WERI-Rb-1 (cell line): ENCODE results near the gene TBC1D9B.

Source experiments
- DNase-seq: peaks from one replicate; pipeline ENCODE4 v3.0.0-alpha.2; 2020
- H3K27ac ChIP-seq: fragments of 250-450 bp; sonication (Bioruptor Pico); 2 replicates; pipeline ENCODE4 v1.5.1; 2020; ENCODE audit warnings: mild to moderate bottlenecking, moderate library complexity
- H3K27me3 ChIP-seq: fragments of 250-450 bp; sonication (Bioruptor Pico); 2 replicates; pipeline ENCODE4 v1.5.1; 2021; ENCODE audit warnings: mild to moderate bottlenecking, low read depth, moderate library complexity; ENCODE audit not compliant: insufficient read depth, severe bottlenecking
- H3K36me3 ChIP-seq: fragments of 250-450 bp; sonication (Bioruptor Pico); 2 replicates; pipeline ENCODE4 v1.5.1; 2020; ENCODE audit warnings: mild to moderate bottlenecking, moderate library complexity
- H3K4me3 ChIP-seq: 2 replicates; pipeline ENCODE4 v1.5.1; 2011; ENCODE audit warnings: low read depth, mild to moderate bottlenecking, control low read depth, low read length
- H3K9me3 ChIP-seq: fragments of 250-450 bp; sonication (Bioruptor Pico); 2 replicates; pipeline ENCODE4 v1.5.1; 2021; ENCODE audit warnings: mild to moderate bottlenecking, moderate library complexity; ENCODE audit not compliant: severe bottlenecking
- TF ChIP-seq, protein P1 (sequence below): IDR thresholded peaks from 2 replicates; pipeline ENCODE4 v1.5.1; 2011; ENCODE audit warnings: low read depth, mild to moderate bottlenecking, control low read depth, inconsistent platforms, low read length

TBC1D9B gene

DNA sequence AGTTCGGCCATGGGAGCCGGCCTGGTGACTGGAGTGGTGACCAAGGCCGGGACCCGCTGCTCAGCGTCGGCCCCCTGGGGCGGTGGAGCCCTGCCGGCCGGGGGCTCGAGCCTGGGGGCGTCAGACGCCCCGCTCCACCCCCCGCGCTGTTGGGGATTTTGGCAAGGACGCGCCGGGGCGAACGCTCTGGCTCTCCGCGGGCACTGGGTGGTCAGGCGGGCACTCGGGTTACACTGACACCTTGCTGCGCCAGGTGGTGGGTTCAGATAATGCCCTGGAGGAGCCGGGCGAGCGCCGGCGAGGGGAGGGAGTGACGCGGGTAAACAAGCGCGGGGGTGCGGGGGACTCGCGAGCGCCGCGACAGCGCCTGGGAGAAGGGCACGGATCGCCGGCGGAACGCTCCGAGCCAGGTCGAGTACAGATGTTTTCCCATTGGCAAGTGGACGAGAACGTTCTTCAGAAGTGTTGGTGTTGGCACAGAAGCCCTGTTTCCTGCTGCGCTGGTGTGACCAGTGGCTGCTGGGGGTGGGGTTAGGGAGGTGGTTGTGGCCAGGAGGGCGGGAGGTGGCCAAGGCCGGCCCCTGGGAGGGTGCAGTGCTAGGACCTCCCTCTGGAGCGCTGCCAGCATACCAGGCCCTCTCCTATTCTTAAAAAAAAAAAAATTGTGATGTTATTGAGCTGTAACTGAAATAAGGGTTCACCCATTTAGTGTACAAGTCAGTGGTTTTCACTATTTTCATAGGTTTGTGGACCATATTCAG is 86.2 kb downstream of the TBC1D9B start:
- H3K36me3 ChIP-seq: no peaks in the 10 kb centered on the region; the same call in none of the 2 replicates
- H3K27ac ChIP-seq: peak overlapping the region; percentile 87
- DNase-seq: peak; percentile 80

DNA sequence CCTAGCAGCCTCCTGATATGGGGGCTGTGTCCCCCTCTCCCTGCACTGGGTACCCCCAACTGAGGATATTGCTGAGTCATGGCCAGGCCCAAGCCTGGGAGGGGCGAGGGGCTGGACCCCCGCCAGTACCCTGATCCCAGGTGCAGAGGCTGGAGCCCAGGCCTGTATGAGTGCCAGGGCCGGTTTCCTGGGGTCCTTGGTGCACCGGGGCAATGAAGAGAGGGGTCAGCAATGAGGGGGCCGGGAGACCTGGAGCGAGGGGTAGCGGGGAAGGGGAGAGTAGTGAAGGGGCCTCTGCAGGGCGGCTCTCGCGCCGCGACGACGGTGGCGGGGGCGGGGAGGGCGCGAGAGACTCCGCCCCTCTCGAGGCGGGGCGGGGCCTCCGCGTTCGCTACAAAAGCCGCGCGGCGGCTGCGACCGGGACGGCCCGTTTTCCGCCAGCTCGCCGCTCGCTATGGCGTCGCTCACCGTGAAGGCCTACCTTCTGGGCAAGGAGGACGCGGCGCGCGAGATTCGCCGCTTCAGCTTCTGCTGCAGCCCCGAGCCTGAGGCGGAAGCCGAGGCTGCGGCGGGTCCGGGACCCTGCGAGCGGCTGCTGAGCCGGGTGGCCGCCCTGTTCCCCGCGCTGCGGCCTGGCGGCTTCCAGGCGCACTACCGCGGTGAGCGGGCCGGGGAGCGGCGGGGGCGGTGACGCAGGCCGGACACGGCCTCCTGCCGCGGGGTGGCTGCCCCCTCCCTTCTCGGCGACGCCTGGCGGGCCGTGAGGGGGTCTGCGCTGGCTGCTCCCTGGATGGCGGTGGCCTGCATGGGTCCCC is 87.0 kb downstream of the TBC1D9B start, which contains the start of gene SQSTM1:
TSS of gene SQSTM1 (plus strand) at position 423 of the 815 bp plus-strand sequence. CDS start at position 455, 32 bp downstream.
- Histone ChIP-seq H3K4me3 (peak within 1 kb of the TSS; percentile 67), H3K9me3 (no peaks in the 10 kb centered on the region), H3K27me3 (no peaks in the 10 kb centered on the region), H3K36me3 (no peaks in the 10 kb centered on the region; the same call in 1 of the 2 replicates), H3K27ac (peak within 1 kb of the TSS; percentile 87)
- DNase-seq: peak; percentile 56
- TF ChIP-seq, protein P1, sequence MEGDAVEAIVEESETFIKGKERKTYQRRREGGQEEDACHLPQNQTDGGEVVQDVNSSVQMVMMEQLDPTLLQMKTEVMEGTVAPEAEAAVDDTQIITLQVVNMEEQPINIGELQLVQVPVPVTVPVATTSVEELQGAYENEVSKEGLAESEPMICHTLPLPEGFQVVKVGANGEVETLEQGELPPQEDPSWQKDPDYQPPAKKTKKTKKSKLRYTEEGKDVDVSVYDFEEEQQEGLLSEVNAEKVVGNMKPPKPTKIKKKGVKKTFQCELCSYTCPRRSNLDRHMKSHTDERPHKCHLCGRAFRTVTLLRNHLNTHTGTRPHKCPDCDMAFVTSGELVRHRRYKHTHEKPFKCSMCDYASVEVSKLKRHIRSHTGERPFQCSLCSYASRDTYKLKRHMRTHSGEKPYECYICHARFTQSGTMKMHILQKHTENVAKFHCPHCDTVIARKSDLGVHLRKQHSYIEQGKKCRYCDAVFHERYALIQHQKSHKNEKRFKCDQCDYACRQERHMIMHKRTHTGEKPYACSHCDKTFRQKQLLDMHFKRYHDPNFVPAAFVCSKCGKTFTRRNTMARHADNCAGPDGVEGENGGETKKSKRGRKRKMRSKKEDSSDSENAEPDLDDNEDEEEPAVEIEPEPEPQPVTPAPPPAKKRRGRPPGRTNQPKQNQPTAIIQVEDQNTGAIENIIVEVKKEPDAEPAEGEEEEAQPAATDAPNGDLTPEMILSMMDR: no peak

More for the DNA sequence above, 86.2 kb downstream of the TBC1D9B start:
- Histone ChIP-seq H3K27me3 (no peaks in the 10 kb centered on the region), H3K9me3 (no peaks in the 10 kb centered on the region), H3K4me3 (peak overlapping the region; percentile 67)
- TF ChIP-seq, protein P1: no peak

DNA sequence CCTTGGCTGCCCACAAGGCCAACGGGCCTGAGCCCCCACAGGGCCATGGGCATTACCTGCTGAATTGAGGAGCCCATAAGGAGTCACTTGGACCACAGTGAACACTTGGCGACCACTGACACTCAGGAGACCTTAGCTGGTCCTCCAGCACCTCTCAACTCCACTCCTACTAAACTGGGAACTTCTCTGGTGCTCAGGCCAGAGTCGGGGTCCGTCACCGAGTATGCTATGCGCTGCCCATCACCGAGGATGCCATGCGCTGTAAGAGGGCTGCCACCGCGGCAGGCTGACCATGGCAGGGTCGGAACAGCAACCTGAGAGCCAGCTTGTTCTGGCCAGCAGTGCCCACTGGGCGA is 87.6 kb downstream of the TBC1D9B start:
- peak overlapping the region; percentile 87 for H3K27ac ChIP-seq
- no peaks in the 10 kb centered on the region for H3K9me3 ChIP-seq
- TF ChIP-seq, protein P1: no peak
- peak overlapping the region; percentile 67 for H3K4me3 ChIP-seq
- no peaks in the 10 kb centered on the region; the same call in 1 of the 2 replicates for H3K36me3 ChIP-seq
- H3K27me3 ChIP-seq: no peaks in the 10 kb centered on the region
- no peak for DNase-seq

DNA sequence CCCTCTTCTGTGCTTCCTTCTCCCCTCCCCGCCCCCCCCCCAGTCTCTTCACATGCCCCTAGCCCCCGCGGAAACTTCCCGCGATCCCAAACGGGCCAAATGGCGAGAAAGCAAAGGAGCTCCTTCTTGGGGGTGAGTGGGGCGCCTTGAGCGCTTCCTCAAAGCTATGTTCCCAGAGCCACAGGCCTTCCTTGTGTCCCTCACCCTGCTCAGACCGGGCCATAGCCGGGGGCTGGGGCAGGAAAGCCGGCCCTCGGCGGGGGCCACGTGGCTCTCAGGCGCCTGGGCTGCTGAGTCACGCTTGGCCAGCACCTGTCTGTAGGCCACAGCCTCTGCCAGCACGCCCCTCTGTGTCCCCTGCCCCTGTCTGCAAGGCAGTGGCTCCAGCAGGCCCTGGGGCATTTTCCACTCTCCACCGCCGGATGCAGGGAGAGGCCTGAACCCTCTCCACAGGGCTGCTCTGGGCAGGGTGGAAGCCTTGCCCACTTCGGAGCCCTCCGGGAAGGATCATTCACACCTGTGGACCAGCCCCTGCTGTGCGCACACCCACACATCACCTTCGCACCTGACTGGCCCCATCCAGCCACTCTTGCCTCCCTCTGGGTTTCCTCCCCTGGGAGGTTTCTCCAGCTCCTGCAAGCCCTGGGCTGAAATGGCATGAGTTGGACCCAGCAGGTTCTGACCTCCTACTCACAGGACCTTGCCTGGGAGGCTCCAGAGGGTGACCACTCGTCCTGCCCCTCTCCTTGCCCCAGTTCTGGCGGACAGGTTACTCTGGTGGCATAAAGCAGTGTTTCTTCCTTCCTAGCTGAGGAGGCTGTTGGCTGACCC is 88.2 kb downstream of the TBC1D9B start:
- Histone ChIP-seq H3K9me3 (no peaks in the 10 kb centered on the region), H3K27me3 (no peaks in the 10 kb centered on the region), H3K27ac (peak overlapping the region; percentile 87), H3K36me3 (no peaks in the 10 kb centered on the region; the same call in 1 of the 2 replicates), H3K4me3 (peak overlapping the region; percentile 43)
- TF ChIP-seq, protein P1: no peak
- DNase-seq: peak; percentile 47

DNA sequence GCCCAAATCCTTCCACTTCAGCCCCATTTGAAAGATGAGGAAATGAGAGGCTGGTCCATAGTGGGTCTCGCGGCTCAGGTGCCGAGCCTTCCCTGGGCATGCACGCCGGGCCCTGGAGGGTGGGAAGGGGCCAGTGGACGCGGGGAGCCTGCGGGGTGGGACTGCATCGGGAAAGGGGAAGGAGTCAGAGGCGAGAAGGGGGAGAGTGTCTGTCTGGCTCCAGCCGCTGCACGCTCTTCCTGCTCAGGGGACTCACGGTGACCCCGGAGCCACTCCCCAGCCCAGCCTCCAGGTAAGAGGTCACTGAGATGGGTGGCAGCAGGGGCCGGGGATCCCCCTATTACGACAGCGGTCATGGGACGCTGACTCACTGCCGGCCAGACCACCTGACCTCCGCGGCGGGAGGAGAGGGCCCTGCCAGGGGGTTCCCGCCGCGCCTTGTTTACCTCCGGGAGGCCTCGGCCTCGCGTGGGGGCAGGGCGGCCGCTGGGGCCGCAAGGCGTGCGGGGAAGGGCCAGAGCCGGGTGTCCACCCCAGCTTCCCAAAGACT is 88.9 kb downstream of the TBC1D9B start:
- Histone ChIP-seq H3K27ac (peak overlapping the region; percentile 87), H3K9me3 (no peaks in the 10 kb centered on the region), H3K36me3 (no peaks in the 10 kb centered on the region; the same call in 1 of the 2 replicates), H3K27me3 (no peaks in the 10 kb centered on the region), H3K4me3 (peak overlapping the region; percentile 43)
- peak; percentile 77 for DNase-seq
- TF ChIP-seq, protein P1: no peak
